NAMALWA (cell line): Measurements from ENCODE around the gene NCK2.

Experiments
- DNase-seq: peaks from one replicate; pipeline ENCODE4 v3.0.0-alpha.2; 2015; ENCODE audit warnings: low spot score

The NCK2 gene

GRCh38 chr2:105928086-105928485, 183.4 kb downstream of the NCK2 start:
- DNase-seq = no peak

- no peak for DNase-seq
Observed at GRCh38 chr2:105928563-105928962, 183.9 kb downstream of the NCK2 start.

DNA sequence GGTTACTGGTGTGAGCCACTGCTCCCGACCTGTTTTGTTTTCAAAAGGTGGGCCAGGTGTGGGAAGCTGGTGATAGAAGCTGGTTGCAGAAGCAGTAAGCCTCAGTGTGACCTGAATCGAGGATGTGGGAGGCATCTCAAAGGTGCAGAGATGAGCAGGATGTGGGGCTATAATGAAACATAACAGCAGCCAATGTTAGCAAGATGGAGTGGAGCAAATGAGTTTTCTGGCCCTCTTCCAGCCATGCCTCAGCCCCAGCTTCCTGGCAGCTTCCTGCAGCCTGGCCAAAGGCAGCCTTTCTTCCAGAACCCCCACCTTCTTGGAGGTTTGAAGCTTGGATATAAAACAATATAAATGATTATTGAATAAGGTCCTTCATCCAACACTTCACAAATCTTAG, 184.8 kb downstream of the NCK2 start:
- DNase-seq = no peak

GRCh38 chr2:105932582-105932981, 187.9 kb downstream of the NCK2 start:
- no peak for DNase-seq

GRCh38 chr2:105933906-105934305, 189.2 kb downstream of the NCK2 start:
- DNase-seq = peak; percentile 6

DNA sequence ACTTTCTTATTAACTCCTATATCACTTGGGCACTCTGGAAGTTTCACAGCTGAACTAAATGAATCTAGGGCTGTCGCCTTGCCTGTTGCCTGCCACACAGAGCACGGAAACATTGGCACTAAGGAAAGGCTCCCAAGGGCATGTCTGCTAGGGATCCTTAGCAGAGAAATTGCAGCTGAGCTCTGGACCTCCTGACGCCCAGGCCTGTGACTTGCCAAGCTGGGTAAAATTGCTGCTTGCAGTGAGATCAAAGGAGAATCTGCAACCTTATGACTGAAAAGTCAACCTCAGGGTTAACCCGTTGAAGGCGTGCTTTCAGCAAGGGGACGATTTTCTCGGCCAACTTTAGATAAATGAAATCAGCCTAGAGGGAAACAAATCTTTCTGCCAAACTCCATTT, 189.8 kb downstream of the NCK2 start:
- no peak for DNase-seq

DNA sequence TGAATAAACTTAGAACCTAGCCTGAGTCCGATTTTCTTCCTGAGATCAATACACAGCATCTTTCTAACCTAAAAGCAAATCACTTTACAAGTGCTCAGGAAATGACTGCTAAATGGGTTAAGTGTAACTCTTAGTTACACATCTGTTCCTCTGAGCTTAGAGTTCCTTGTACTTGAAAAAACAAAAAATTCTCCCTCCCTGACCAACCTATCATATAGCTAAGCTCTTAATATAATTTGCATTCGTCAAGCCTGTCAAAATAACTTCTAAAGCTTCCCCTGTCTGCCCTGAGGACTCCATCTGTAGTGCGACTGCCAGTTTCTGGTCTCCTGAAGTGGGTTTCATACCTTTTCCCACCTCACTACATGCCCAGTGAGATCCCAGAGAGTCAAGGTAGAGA, 190.4 kb downstream of the NCK2 start:
- peak; percentile 17 for DNase-seq

DNA sequence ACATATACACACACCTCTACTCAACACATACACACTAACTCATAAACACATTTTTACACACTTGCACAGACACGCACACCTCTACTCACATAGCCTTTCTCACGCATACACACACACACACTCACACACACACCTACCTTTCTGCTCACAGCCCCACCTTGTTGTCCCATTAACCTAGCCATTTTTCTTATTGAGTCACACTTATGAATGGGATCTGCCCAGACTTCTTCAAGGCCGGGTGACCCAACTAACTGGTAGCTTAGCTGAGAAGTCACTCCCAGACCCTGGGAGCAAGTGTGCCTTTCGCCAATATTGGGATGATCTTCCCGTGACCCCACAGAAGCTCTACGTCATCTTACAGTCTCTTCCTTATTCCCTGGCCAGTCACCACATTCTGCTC, 192.2 kb downstream of the NCK2 start:
- DNase-seq = no peak

DNA sequence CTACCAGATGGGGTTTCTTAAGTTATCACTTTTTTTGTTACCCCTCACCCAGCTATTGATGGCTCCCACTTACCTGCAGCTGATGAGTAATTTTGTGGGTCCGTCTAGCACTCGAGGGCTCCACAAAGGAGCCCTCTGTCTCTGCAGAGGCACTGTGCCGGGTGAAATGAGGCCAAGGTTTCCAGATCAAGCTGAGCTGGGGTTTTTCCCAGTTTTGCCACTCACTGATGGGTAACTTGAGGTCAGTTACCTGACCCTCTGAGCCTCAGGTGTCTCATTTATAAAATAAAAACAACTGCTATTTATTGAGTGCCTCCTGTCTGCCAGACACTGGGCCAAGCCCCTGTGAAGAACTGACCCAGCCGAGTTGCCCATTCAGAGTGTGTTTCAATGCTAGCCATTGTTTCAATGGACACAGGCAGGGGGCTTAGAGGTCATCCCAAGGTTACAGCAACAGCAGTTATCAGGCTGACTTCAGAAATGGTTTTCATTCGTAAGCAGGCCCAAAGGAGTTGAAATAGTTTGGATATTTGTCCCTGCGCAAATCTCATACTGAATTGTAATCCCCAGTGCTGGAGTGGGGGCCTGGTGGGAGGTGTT, 192.9 kb downstream of the NCK2 start:
- DNase-seq = no peak
